Naive thymus-derived CD4-positive, alpha-beta T cell (primary cell): ENCODE results near the gene WWOX. TPM values are rescaled to one million over a fixed set of nuclear protein-coding genes. Genes with fewer than 3 reads are reported as not detected.

Experiments
- ATAC-seq: fragments of 150-1000 bp; cut with Tn5 transposase; 2 replicates; pipeline ENCODE4 v1.10.0; 2021; ENCODE audit warnings: mild to moderate bottlenecking, moderate library complexity
- CTCF ChIA-PET: fragments of 350-600 bp; sonication (Branson Sonifier 250); formaldehyde crosslinking; loops from one replicate; lab custom pipeline; 2021; ENCODE audit warnings: antibody characterized with exemption; lab: Charles Lee
- POLR2A ChIA-PET: fragments of 350-600 bp; sonication (Branson Sonifier 250); formaldehyde crosslinking; loops from one replicate; lab custom pipeline; 2021; ENCODE audit warnings: antibody characterized with exemption, inconsistent platforms; lab: Charles Lee
- DNase-seq, 9 donors: peaks; one replicate each; pipeline versions ENCODE4 v3.0.0 to v3.0.0-alpha.2; 2020 to 2022; ENCODE audit warnings: mixed read lengths in 1 of 9
- H3K27ac ChIP-seq: one replicate; pipeline ENCODE4 v1.7.0; 2013; ENCODE audit warnings: mild to moderate bottlenecking, low read depth, low read length, moderate library complexity
- H3K27me3 ChIP-seq, 2 donors: one replicate each; pipeline ENCODE4 v1.7.0; 2013; ENCODE audit warnings: low read length in 2 of 2, mild to moderate bottlenecking in 2 of 2, moderate library complexity in 2 of 2; ENCODE audit not compliant: control insufficient read depth in 2 of 2, insufficient read depth in 2 of 2
- H3K36me3 ChIP-seq, 3 experiments: 1 replicate in 2 of 3; 2 replicates in 1 of 3; pipeline ENCODE4 v1.7.0; 2013; ENCODE audit warnings: low read length in 3 of 3, mild to moderate bottlenecking in 3 of 3, moderate library complexity in 1 of 3; ENCODE audit not compliant: insufficient read depth in 3 of 3, control insufficient read depth in 2 of 3
- H3K4me1 ChIP-seq, 2 donors: one replicate each; pipeline ENCODE4 v1.7.0; 2013; ENCODE audit warnings: low read length in 2 of 2, mild to moderate bottlenecking in 2 of 2, moderate library complexity in 1 of 2; ENCODE audit not compliant: control insufficient read depth in 2 of 2, insufficient read depth in 2 of 2
- H3K4me3 ChIP-seq: 2 replicates; pipeline ENCODE4 v1.7.0; 2013; ENCODE audit warnings: mild to moderate bottlenecking, low read length
- H3K9me3 ChIP-seq, 3 experiments: 1 replicate in 2 of 3; 2 replicates in 1 of 3; pipeline ENCODE4 v1.7.0; 2013; ENCODE audit warnings: low read length in 3 of 3; ENCODE audit not compliant: control insufficient read depth in 2 of 3
- H3K27ac Mint-ChIP-seq, 9 donors: one replicate each; pipeline ENCODE4 v1.8.0; 2020 to 2022; ENCODE audit warnings: mixed read lengths in 9 of 9, mild to moderate bottlenecking in 8 of 9, moderate library complexity in 5 of 9, inconsistent platforms in 2 of 9
- H3K27me3 Mint-ChIP-seq, 5 donors: one replicate each; pipeline ENCODE4 v1.8.0; 2021 to 2022; ENCODE audit warnings: mixed read lengths in 5 of 5, mild to moderate bottlenecking in 1 of 5
- H3K36me3 Mint-ChIP-seq, 5 donors: one replicate each; pipeline ENCODE4 v1.8.0; 2020 to 2022; ENCODE audit warnings: mixed read lengths in 5 of 5, mild to moderate bottlenecking in 3 of 5, inconsistent platforms in 1 of 5
- H3K4me1 Mint-ChIP-seq, 7 donors: one replicate each; pipeline ENCODE4 v1.8.0; 2020 to 2022; ENCODE audit warnings: mixed read lengths in 7 of 7, mild to moderate bottlenecking in 3 of 7, inconsistent platforms in 1 of 7
- H3K4me3 Mint-ChIP-seq, 10 donors: one replicate each; pipeline ENCODE4 v1.8.0; 2020 to 2022; ENCODE audit warnings: mild to moderate bottlenecking in 10 of 10, mixed read lengths in 10 of 10, moderate library complexity in 6 of 10, inconsistent platforms in 2 of 10
- H3K9me3 Mint-ChIP-seq, 11 donors: one replicate each; pipeline ENCODE4 v1.8.0; 2020 to 2022; ENCODE audit warnings: mixed read lengths in 11 of 11, mild to moderate bottlenecking in 4 of 11, inconsistent platforms in 1 of 11, moderate library complexity in 1 of 11
- intact Hi-C, 2 donors: fragments of 100-400 bp; cut with micrococcal nuclease; formaldehyde crosslinking; loops; one replicate each; pipeline ENCODE4 v1.15.1; 2023
- polyA plus RNA-seq, 2 donors: library from polyadenylated mRNA; unstranded; fragments of 300-500 nt; fragmentation: Illumina TruSeq; gene quantifications; one replicate each; pipeline ENCODE4 v1.2.3, GENCODE V29; 2021
- total RNA-seq, 6 experiments: library from RNA in 5 of 6; stranded (reverse) in 5 of 6; gene quantifications; 1 replicate in 5 of 6; 2 replicates in 1 of 6; pipeline ENCODE4 v1.2.3 and lab custom pipeline; 2021 to 2026

The WWOX gene
- total and polyA plus RNA-seq, 7 experiments from 2014 or later: 13.8 to 31.1 (median 20.8) TPM

GRCh38 chr16:78535098-78535497 lies 435.6 kb downstream of the WWOX start:
- no peak overlapping the region for H3K4me3 ChIP-seq
- H3K4me1 Mint-ChIP-seq: peaks cover 0 to 2% (median 0%) of the 10 kb centered on the region in 7 donors
- H3K4me3 Mint-ChIP-seq: no peak overlapping the region
- peaks cover 0 to 28% (median 17%) of the 10 kb centered on the region in 5 donors for H3K36me3 Mint-ChIP-seq
- no peaks in the 10 kb centered on the region for H3K27me3 Mint-ChIP-seq
- no peak overlapping the region for H3K27ac Mint-ChIP-seq
- DNase-seq: no peak
- ChIA-PET CTCF (no interaction called here), POLR2A (no interaction called here)
- H3K9me3 ChIP-seq: no peaks in the 10 kb centered on the region
- no peak for ATAC-seq
- H3K9me3 Mint-ChIP-seq: peaks cover 0 to 5% (median 0%) of the 10 kb centered on the region in 11 donors
- no peaks in the 10 kb centered on the region for H3K27me3 ChIP-seq
- intact Hi-C loops: no loop called here
- no peak overlapping the region for H3K27ac ChIP-seq
- H3K36me3 ChIP-seq: no peaks in the 10 kb centered on the region
- no peaks in the 10 kb centered on the region for H3K4me1 ChIP-seq

- no peak for ATAC-seq
Measured at GRCh38 chr16:78537511-78537910, 438.1 kb downstream of the WWOX start.

GRCh38 chr16:78538292-78538691 lies 438.8 kb downstream of the WWOX start:
- H3K4me3 ChIP-seq: no peak overlapping the region
- Mint-ChIP-seq H3K36me3 (peaks cover 0 to 29% (median 16%) of the 10 kb centered on the region in 5 donors), H3K4me3 (no peak overlapping the region), H3K27me3 (no peaks in the 10 kb centered on the region), H3K27ac (no peak overlapping the region), H3K4me1 (no peaks in the 10 kb centered on the region), H3K9me3 (peaks cover 0 to 3% (median 0%) of the 10 kb centered on the region in 11 donors)
- intact Hi-C loops: no loop called here
- ATAC-seq: no peak
- H3K27ac ChIP-seq: no peak overlapping the region
- H3K9me3 ChIP-seq: no peaks in the 10 kb centered on the region
- no peaks in the 10 kb centered on the region for H3K27me3 ChIP-seq
- CTCF ChIA-PET: no interaction called here
- no peaks in the 10 kb centered on the region for H3K4me1 ChIP-seq
- H3K36me3 ChIP-seq: no peaks in the 10 kb centered on the region
- no peak for DNase-seq
- POLR2A ChIA-PET: no interaction called here

More at GRCh38 chr16:78537511-78537910, 438.1 kb downstream of the WWOX start:
- no peaks in the 10 kb centered on the region for H3K4me1 Mint-ChIP-seq
- no peak for DNase-seq
- Histone ChIP-seq H3K36me3 (no peaks in the 10 kb centered on the region), H3K9me3 (no peaks in the 10 kb centered on the region), H3K27me3 (no peaks in the 10 kb centered on the region), H3K4me3 (no peak overlapping the region), H3K27ac (no peak overlapping the region), H3K4me1 (no peaks in the 10 kb centered on the region)
- CTCF ChIA-PET: no interaction called here
- no peak overlapping the region for H3K4me3 Mint-ChIP-seq
- no peaks in the 10 kb centered on the region for H3K27me3 Mint-ChIP-seq
- intact Hi-C loops: no loop called here
- H3K27ac Mint-ChIP-seq: no peak overlapping the region
- H3K9me3 Mint-ChIP-seq: peaks cover 0 to 3% (median 0%) of the 10 kb centered on the region in 11 donors
- peaks cover 0 to 29% (median 18%) of the 10 kb centered on the region in 5 donors for H3K36me3 Mint-ChIP-seq
- POLR2A ChIA-PET: no interaction called here

GRCh38 chr16:78538919-78539318 lies 439.5 kb downstream of the WWOX start:
- no peak overlapping the region for H3K27ac Mint-ChIP-seq
- Histone ChIP-seq H3K4me1 (no peaks in the 10 kb centered on the region), H3K27me3 (no peaks in the 10 kb centered on the region), H3K27ac (no peak overlapping the region), H3K36me3 (no peaks in the 10 kb centered on the region), H3K4me3 (no peak overlapping the region), H3K9me3 (no peaks in the 10 kb centered on the region)
- no peak overlapping the region for H3K4me3 Mint-ChIP-seq
- intact Hi-C loops: no loop called here
- ATAC-seq: no peak
- no peaks in the 10 kb centered on the region for H3K27me3 Mint-ChIP-seq
- peaks cover 0 to 2% (median 0%) of the 10 kb centered on the region in 11 donors for H3K9me3 Mint-ChIP-seq
- ChIA-PET CTCF (no interaction called here), POLR2A (no interaction called here)
- no peaks in the 10 kb centered on the region for H3K4me1 Mint-ChIP-seq
- no peak for DNase-seq
- H3K36me3 Mint-ChIP-seq: peaks cover 0 to 25% (median 16%) of the 10 kb centered on the region in 5 donors

GRCh38 chr16:78542419-78542818 lies 443.0 kb downstream of the WWOX start:
- peak overlapping the region in 1 of 10 donors; percentile 13 for H3K4me3 Mint-ChIP-seq
- H3K4me1 Mint-ChIP-seq: no peaks in the 10 kb centered on the region
- Histone ChIP-seq H3K36me3 (no peaks in the 10 kb centered on the region), H3K27ac (no peak overlapping the region), H3K4me3 (no peak overlapping the region), H3K4me1 (no peaks in the 10 kb centered on the region), H3K9me3 (no peaks in the 10 kb centered on the region), H3K27me3 (no peaks in the 10 kb centered on the region)
- DNase-seq (no peak), ATAC-seq (no peak)
- H3K36me3 Mint-ChIP-seq: peaks cover 0 to 18% (median 3%) of the 10 kb centered on the region in 5 donors
- intact Hi-C loops: no loop called here
- no peaks in the 10 kb centered on the region for H3K27me3 Mint-ChIP-seq
- H3K9me3 Mint-ChIP-seq: no peaks in the 10 kb centered on the region
- CTCF ChIA-PET: no interaction called here
- peak overlapping the region in 1 of 9 donors; percentile 12 for H3K27ac Mint-ChIP-seq
- POLR2A ChIA-PET: no interaction called here

GRCh38 chr16:78543023-78543422 lies 443.6 kb downstream of the WWOX start:
- CTCF ChIA-PET: no interaction called here
- intact Hi-C loops: no loop called here
- Histone ChIP-seq H3K27ac (no peak overlapping the region), H3K4me1 (no peaks in the 10 kb centered on the region), H3K9me3 (no peaks in the 10 kb centered on the region), H3K27me3 (no peaks in the 10 kb centered on the region), H3K4me3 (no peak overlapping the region), H3K36me3 (no peaks in the 10 kb centered on the region)
- Mint-ChIP-seq H3K27me3 (no peaks in the 10 kb centered on the region), H3K27ac (no peak overlapping the region), H3K4me1 (no peaks in the 10 kb centered on the region), H3K4me3 (no peak overlapping the region), H3K36me3 (peaks cover 0 to 17% (median 3%) of the 10 kb centered on the region in 5 donors), H3K9me3 (no peaks in the 10 kb centered on the region)
- DNase-seq (no peak), ATAC-seq (peak; percentile 12)
- POLR2A ChIA-PET: no interaction called here

GRCh38 chr16:78549366-78549765 lies 449.9 kb downstream of the WWOX start:
- no peak overlapping the region for H3K4me3 ChIP-seq
- peaks cover 0 to 12% (median 0%) of the 10 kb centered on the region in 5 donors for H3K27me3 Mint-ChIP-seq
- H3K4me1 Mint-ChIP-seq: peaks cover 3 to 14% (median 8%) of the 10 kb centered on the region in 7 donors
- intact Hi-C loops: no loop called here
- H3K36me3 ChIP-seq: no peaks in the 10 kb centered on the region
- H3K27ac ChIP-seq: no peak overlapping the region
- no peaks in the 10 kb centered on the region for H3K9me3 Mint-ChIP-seq
- no peaks in the 10 kb centered on the region for H3K27me3 ChIP-seq
- H3K4me1 ChIP-seq: no peaks in the 10 kb centered on the region
- ChIA-PET POLR2A (interaction anchor here (0.6 kb wide), 1 partner anchor 341 kb away, joined by 3 read pairs; no protein-coding TSS in a partner anchor), CTCF (no interaction called here)
- H3K27ac Mint-ChIP-seq: no peak overlapping the region
- DNase-seq (no peak), ATAC-seq (no peak)
- H3K9me3 ChIP-seq: no peaks in the 10 kb centered on the region
- H3K36me3 Mint-ChIP-seq: peaks cover 0 to 6% (median 0%) of the 10 kb centered on the region in 5 donors
- no peak overlapping the region for H3K4me3 Mint-ChIP-seq
